HG02884 (cell line): Measurements from ENCODE around the gene PTPRM.

Experiments used
- ATAC-seq: cut with Tn5 transposase; IDR thresholded peaks from one replicate; pipeline ENCODE4 v1.9.1; 2021; ENCODE audit warnings: mild to moderate bottlenecking, moderate library complexity; ENCODE audit not compliant: unreplicated experiment

PTPRM gene

DNA sequence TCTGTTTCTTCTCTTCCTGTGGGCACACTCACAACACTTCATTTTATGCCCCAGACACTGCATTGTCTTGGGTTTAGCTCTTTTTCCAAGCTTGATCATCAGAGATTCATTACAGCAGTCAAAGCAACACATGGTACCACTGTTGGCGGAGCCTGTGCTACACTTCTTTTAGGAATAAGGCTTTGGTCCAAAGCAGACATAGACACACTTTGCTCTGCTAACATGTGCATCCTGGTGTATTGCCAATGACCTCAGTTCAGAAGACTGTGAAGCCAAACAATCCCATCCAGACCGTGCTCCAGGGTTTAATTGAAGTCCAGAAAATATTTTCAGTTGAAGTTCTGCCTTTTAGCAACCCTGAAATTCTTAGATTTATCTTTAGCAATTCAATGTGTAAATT, 687.5 kb downstream of the PTPRM start:
- no peak for ATAC-seq

DNA sequence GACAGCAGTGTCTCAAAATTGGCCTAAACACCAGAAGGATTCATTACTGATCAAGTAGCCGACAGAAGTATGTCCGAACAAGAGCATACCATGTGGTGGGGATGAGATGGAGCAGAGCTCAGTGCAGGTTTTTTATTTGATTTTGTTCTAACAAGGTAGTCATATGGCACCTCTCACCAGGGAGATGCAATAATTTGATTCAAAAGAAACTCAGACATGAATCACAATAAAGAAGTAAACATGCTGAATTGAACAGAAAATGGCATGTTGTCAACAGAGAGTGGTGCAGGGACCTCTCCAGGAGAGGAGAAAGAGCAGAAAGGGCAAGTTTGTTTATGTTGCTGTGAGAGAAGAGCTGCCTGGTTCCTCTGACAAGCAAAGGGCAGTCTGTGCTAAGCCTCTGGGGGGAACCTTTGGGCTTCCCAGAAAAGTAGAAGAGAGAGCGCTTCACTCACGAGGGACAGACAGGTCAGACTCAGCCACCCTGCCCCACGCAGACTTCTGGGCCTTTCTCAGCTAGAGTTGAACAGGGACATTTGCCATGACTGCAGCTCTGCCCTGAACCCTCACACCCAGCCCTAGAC, 690.8 kb downstream of the PTPRM start:
- no peak for ATAC-seq

DNA sequence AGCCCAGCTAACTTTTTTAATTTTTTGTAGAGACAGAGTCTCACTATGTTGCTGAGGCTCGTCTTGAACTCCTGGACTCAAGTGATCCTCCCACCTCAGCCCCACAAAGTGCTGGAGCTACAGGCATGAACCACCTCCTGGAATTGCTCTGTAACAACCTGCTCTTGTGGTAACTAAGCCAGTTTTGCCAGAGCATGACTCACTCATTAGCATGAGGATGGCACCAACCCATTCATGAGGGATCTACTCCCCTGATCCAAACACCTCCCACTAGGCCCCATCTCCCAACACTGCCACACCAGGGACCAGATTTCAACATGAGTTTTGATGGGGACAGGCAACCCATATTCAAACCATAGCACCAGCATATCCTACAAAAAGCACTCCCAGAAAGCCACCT, 693.2 kb downstream of the PTPRM start:
- no peak for ATAC-seq

DNA sequence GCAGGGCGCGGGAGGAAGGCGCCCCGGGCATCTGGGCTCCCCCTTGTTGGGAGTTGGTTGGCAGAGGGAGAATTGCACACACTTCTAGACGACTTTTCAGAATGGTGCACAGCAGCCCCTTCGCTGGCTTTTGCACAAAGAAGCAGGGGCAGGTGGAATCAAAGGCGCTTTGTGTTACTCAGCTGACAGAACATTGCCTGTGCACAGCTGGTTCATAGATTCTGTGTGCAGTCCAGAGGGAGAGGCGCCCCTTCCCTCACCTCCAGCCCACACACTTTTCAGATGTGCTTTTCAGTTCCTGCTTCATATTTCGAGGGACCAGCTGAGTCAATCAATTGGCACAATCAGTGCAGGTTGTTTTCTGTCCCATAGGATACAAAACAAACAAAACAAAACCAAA, 693.7 kb downstream of the PTPRM start:
- ATAC-seq: peak; percentile 59

DNA sequence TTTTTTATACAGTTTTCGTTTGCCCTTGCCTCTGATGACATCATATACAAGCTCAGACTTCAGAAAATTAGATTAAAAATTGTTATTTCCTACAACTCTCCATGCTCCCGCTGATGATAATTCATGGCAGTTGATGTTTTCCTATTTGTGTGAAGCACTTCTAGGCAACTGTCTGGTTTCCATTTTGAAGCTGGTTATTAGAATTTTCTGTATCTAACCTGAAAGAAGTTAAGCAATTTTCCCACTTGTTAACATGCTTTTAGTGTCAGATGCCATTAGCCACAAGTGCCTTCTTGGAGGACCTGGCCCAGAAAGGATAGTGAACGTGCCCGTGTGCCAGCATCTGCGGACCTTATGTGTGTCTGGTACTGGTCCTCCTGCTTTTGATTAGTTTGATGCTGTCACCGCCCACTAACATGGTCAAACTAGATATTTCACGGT, 694.6 kb downstream of the PTPRM start:
- ATAC-seq: no peak

DNA sequence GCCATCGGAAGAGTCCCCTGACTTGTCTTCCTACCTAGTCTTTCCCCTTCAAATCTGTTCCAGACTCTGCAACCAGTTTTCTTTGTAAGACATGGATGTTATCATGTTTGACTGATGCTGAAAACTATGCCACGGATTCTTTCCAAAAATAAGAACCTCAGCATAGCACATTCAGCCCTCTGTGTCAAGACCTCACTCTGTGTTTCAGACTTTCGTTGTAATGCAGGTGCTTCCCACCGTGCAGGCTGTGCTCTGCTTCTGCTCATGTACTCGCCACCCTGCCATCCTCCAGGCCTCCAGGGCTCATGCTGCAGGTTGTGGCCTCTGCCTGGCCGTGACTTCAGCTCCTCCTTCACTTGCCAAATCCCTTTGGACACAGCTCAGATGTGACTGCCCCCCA, 695.1 kb downstream of the PTPRM start:
- no peak for ATAC-seq

DNA sequence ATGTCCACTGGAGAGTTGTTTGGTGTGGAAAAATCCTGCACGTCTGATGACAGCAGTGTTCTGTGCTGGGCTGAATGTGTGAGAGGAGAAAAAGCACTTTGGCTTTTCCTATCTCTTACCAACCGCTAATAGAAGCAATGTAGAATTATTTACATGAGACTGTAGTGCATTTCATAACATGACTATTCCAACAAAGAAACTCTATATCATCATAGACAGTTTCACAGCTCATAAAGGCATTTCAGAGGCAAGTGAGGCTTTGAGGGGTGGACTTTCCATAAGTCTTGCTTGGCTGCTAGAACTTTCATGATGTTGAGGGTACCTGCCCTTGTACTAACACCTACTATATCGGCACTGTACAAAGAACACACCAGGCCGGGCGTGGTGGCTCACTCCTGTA, 697.0 kb downstream of the PTPRM start:
- no peak for ATAC-seq

DNA sequence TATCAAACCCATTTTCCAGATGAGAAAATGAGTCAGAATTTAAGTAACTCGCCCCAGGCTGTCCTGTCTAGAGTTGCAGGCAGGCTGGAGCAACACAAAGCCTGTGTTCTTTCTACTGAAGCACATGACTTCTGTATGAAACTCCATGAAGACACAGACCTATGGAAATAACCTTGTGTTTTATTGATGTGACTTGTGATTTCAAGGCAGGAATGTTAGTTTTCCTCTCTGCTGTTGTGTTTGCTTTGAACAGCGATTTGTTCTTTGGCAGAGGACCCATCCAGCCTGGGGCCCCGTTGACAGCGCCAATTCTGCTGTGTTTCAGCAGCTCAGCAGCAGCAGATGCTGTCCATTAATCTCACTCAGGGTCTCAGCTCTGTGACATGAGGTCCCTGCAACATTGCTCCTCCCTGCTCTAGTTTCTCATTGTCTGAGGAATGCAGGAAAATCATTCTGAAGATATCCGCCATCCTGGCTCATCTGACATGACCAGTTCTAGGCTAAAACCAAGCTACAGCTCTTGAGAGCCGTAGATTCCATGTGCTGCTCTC, 697.8 kb downstream of the PTPRM start:
- ATAC-seq: no peak

DNA sequence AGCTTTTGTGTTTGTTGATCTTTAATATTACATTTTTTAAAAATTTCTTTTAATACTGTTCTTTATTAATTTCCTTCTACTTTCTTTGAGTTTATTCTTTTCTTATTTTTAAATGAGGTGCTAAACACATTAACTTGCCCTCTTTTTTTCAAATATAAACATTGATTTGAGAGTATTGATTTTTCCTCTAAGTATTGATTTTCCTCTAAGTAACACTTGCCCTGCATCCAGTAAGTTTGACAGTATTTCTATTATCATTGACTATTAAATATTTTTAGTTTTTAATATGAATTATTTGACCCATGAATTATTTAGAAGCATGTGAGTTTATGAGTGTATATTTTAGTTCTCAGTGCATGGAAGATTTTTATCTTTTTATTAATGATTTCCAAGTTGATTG, 705.1 kb downstream of the PTPRM start:
- ATAC-seq: no peak

DNA sequence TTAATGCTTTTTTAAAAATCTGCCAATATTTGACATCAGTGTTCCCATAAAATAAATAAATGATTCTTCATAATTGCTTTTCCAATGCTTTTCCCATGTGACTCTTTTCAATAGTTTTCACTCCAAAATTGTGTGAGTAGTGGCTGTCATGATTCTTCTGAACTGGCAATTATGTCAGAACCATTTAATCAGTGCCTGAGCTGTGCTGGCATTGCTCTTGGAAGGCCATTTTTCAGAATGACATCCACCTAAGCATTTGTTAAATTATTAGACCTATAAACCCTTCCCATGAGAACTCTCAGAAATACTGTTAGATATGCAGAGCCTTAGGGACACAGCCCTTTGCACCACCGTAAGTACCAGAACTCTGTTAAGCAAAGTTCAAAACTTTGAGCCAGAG, 707.3 kb downstream of the PTPRM start:
- no peak for ATAC-seq

DNA sequence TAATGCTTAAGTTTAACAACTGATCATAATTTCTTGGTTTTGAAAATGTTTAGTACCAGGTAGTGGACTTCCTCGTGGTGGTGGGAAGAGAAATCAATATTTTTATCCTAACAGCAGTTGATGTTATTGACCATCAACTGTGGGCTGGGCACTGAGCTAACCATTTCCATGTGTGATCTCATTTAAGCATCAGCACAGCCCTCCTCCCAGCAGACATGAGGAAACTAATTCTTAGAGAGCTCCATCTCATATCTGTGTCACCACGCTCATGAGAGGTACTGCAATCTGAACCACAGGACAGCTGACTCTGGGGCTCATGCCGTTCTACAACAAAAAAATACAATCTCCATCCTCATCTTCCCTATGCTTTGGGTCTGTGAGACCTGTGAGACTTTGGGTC, 709.3 kb downstream of the PTPRM start:
- ATAC-seq: no peak

DNA sequence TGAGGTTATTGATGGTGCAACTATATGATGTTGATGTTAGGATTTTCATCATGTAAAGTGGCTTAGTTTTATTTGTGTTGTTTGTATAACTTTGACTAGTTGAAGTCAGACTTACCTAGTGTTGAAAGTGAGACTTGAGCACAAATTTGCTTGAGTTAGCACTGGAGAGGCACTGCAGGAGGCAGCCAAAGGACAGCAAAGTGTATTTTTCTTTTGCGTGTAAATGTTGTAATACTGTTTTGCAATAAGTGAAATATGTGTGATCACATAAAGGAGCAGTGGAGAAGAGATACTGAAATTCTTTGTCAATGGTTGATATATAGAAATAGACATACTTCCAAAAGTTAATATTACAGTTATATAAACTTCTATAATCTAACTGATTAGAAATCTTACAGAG, 710.2 kb downstream of the PTPRM start:
- no peak for ATAC-seq

DNA sequence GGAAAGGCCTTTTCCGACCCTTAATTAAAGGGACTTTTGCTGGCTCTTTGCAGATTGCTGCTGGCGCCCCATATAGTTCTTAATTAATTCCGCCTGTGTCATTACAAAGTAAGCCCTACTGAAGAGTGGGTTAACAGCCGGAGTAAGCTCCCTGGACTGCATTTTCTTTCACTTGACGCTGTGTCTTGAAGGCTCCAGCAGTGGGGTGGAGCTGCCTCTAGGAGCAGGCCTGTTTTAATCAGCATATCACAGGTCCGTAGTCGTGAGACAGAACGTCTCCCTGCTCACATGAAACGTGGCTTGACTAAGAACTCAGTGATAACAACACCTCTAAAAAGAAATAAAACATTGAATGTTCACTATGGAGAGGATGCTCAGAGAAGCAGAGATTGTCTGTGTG, 712.2 kb downstream of the PTPRM start:
- no peak for ATAC-seq

DNA sequence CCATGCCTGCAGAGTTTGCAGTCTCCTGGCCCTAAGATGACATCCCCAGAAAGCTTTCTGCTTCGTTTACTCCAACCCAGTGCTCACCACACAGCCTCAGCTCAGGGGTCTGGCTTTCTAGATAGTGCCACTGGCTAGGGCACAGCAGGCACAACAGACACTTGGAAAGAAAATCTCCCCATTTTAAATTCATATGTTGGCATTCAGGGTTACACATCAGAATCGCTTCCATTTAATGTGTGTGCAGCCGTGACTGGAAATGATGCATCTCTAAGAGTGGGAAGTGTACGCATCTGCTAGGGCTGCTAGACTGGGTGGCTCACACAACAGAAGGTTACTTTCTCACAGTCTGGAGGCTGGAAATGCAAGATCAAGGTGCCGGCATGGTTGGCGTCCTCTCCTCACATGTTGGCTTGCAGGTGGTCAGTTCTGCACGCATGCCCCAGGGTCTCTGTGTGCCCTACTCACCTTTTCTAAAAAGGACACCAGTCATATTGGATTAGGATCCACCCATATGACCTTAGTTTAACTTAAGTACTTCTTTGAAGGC, 712.7 kb downstream of the PTPRM start:
- ATAC-seq: no peak

DNA sequence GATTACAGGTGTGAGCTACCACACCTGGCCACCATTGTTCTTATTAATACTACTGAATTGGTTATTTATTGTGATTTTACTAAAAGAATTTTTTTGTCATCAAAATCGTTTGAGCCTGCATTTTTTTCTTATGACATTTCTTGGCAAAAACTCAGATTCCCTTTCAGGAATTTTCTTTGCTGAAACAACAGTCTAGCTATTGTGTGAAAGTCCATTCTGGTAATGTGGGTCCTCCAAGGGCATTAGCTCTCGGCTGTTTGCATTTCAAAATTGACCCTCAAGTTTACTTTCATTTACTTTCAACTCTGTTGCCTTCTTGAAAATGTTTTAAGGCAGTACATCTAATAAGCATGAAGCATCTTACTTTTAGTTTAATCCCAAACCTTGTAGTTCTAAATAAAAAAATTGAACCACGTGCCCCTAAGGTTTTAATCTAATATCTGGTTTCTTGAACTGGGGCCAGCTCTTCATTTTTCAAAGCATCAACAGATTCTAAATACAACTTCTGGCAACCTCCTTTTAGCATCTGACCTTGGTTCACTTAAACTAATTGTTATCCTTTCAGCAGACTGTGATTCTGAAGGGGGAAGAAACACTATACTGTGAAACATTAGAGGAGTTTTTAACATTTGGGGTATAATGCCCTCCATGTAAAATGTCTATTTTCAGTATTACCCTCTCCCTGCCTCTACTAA, 716.9 kb downstream of the PTPRM start:
- ATAC-seq: no peak

DNA sequence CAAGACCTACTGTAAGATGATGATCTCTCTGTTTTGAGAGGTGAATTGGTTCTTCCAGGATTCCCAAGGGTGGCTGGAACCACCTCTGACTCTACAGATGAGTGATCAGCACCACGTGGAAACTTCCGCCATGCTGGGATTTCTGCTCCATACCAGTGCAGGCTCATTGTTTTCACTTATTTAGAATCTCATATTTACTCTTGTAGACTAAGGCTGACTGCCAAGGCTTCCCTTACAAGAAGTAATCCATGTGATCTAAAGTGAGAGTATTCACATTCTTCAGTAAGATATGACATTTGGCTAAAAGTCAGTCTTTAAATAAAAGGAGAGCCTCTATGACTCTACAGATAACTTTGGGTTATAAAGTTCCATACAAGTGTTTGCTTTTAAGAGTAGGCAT, 719.2 kb downstream of the PTPRM start:
- ATAC-seq: no peak

DNA sequence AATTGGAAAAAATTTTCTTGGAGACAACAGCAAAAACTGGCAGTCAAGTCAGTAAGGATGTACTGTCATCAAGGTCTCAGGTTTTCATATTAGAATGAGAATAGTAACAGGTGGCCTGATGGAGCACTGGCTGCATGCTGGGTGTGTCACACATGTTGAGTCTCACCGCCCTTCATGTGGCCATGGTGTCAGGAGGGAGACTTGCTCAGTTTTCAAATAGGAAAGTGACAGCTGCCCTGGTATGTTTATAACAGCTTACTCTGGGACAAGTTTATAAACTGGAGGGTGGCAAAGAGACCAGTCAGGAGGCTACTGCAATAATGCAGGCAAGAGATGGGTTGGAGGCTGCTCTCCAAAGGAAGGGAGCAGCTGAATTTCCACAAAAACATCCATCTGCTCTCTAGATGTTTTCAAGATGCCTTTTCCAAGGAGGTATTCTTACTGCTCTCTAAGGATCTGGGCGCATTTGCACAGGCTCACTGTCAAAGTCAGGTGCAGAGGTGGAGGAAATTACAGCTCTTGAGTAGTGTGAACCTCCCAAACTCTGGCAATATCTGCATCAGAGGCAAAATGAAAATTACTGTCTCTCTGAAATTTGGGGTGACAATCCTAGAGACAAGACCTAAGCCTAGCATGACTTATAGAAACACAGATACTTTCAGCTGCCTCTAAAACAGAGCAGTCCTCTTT, 720.2 kb downstream of the PTPRM start:
- no peak for ATAC-seq

DNA sequence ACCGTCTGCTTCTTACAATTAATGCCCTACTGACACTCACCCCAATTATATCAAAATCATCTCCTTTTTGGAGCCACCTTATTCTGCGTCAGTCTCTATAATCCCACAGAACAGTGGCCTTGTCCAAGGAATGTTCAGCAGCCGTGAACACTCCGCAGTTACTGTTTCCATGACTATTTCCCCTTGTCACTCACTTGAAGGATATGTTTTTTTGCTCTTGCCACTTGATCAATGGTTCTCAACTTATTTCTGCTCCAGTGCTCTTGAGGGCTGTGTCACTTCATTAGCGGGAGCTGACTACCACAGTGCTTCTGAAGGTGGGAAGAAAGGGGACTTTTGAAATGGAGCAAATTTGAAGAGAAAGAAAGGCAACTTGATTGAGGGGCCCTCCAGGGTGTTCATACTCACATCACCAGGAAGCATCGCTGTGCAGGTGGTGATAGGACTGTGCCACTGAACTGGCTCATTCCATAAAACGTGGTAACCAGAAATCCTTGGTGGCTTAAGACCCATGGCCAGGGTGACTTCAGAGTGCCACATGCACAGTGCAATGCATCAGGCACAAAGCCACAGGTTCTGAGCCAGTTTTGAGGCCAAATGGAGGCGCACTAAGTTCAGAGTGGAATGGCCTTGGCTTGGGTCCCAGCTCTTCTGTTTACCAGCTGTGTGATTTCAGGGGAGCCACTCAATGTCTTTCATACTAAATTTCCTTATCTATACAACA, 721.5 kb downstream of the PTPRM start:
- ATAC-seq: no peak

DNA sequence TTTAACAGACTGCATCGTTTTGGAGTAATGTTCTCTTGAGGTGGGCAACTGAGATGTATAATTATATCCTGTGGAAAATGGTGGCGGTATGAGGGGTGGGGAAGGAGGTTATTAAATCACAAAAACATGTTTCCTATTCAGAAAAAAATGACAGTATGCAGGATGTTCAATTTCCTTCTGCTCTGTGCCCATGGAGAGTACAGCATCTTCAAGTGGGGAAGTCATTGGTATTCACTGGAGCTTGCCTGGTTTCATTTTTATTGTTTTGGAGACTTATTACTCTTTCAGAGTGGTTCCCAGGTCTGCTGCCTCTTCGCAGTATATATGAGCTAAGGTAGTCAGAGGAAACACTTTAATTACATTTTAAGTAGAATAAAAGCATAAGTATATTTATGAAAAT, 723.3 kb downstream of the PTPRM start:
- no peak for ATAC-seq

DNA sequence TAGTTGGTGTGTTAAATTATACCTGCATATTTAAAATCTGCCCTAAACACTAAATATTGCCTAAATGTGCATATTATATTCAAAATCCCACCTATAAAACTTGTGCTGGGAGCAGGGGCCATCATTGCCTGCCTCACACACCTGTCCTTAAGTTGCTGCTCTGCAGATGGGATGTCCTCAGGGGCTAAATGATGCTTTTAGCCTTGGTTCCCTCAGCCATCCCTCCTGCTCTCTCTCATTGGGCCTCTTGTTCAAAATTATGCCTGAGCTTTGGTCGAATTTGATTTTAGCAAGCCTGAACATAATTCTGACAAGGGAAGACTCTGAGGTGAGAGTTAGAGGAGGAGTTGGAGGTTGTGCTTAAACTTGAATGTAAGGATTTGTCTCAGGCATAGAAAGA, 723.8 kb downstream of the PTPRM start:
- ATAC-seq: no peak

DNA sequence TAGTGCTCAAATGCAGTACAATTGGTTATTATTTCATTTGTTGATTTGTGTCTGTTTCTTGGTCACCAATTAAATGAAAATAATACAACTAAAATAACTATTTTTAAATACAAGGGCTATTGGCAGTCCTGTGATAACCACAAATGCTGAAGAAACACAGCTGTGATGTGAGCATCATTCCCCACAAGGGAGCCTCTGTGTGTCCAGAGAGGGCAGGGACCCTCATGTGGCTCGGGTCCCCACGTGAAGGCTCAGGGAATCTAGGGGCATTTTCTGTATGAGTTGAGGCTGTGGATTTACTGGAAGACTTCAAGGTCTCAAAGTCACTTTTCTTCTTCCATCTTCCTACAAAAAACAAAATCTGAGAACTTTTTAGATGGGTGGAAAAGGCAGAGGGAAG, 726.1 kb downstream of the PTPRM start:
- no peak for ATAC-seq
